K562 (cell line): Measurements from ENCODE around the gene METTL8. TPM values are rescaled to one million over a fixed set of nuclear protein-coding genes. Genes with fewer than 3 reads are reported as not detected.

ENCODE experiments used
- ATAC-seq: fragments of 200-7000 bp; cut with Tn5 transposase; 3 replicates; pipeline ENCODE4 v1.9.1; 2020; ENCODE audit warnings: moderate library complexity
- BruUV-seq: library from RNA; stranded (reverse); fragments of 400-500 nt; replicated peaks from 2 replicates; lab custom pipeline; 2021; lab: Mats Ljungman, UMichigan
- CTCF ChIA-PET: fragments of 300-600 bp; formaldehyde crosslinking; extraction: SDS; loops from one replicate; lab custom pipeline; 2021; ENCODE audit warnings: low intra/inter-chr PET ratio; lab: Yijun Ruan, JAX
- POLR2A ChIA-PET: fragments of 300-600, 350-650 bp; sonication (Branson Sonifier 250); formaldehyde crosslinking; extraction: SDS; loops from one replicate; lab custom pipeline; 2021; ENCODE audit warnings: antibody characterized with exemption, inconsistent platforms; lab: Yijun Ruan, JAX
- DNase-seq, 4 experiments: peaks; one replicate each; pipeline versions ENCODE4 v3.0.0 to v3.0.0-alpha.2; 2011 to 2018; ENCODE audit warnings: low spot score in 3 of 4, mixed read lengths in 3 of 4; ENCODE audit errors: extremely low read depth in 1 of 4
- FAIRE-seq: peaks from 2 replicates; lab custom pipeline; 2011; peaks lifted over from hg19 to GRCh38; lab: Jason Lieb, UNC
- H2AFZ ChIP-seq: 2 replicates; pipeline ENCODE4 v1.6.0; 2011; ENCODE audit warnings: low read depth, low read length, control low read depth, inconsistent platforms
- H3K27ac ChIP-seq: fragments of 200-600 bp; 3 replicates; pipeline ENCODE4 v1.8.0; 2011; ENCODE audit warnings: low read depth, mild to moderate bottlenecking, control low read depth, inconsistent platforms, low read length, moderate library complexity, mixed read lengths; ENCODE audit errors: extremely low read depth
- H3K27me3 ChIP-seq, 2 experiments: fragments of 300-600 bp in 1 of 2; 2 replicates in 1 of 2; 3 replicates in 1 of 2; pipeline versions ENCODE4 v1.6.0 to v1.8.0; 2011; ENCODE audit warnings: inconsistent platforms in 2 of 2, low read length in 2 of 2, mild to moderate bottlenecking in 1 of 2, mixed read lengths in 1 of 2, moderate library complexity in 1 of 2; ENCODE audit not compliant: control insufficient read depth in 2 of 2, insufficient read depth in 2 of 2
- H3K36me3 ChIP-seq: fragments of 300-600 bp; 3 replicates; pipeline ENCODE4 v1.8.0; 2011; ENCODE audit warnings: mild to moderate bottlenecking, low read length, inconsistent platforms; ENCODE audit not compliant: control insufficient read depth, insufficient read depth
- H3K4me1 ChIP-seq, 2 experiments: fragments of 200-600 bp in 1 of 2; replicated peaks in 1 of 2; 2 replicates in 1 of 2; 3 replicates in 1 of 2; pipeline versions ENCODE4 v1.5.1 to v1.8.0; 2011; ENCODE audit warnings: inconsistent platforms in 2 of 2, low read length in 2 of 2, mild to moderate bottlenecking in 1 of 2, mixed read lengths in 1 of 2, moderate library complexity in 1 of 2; ENCODE audit not compliant: control insufficient read depth in 2 of 2, insufficient read depth in 2 of 2
- H3K4me2 ChIP-seq: 2 replicates; pipeline ENCODE4 v1.6.1; 2011; ENCODE audit warnings: low read length, control low read depth, inconsistent platforms, mixed read lengths; ENCODE audit not compliant: insufficient read depth
- H3K4me3 ChIP-seq: fragments of 200-600 bp; sonication (generic), shearing (Covaris generic); 2 replicates; pipeline ENCODE4 v1.5.1; 2016; ENCODE audit warnings: control low read depth, inconsistent platforms
- H3K79me2 ChIP-seq: fragments of 200-600 bp; 3 replicates; pipeline ENCODE4 v1.8.0; 2011; ENCODE audit warnings: low read length, inconsistent platforms; ENCODE audit not compliant: control insufficient read depth, insufficient read depth
- H3K9ac ChIP-seq, 2 experiments: 2 replicates each; pipeline versions ENCODE4 v1.6.0 to v1.6.1; 2011; ENCODE audit warnings: low read depth in 2 of 2, low read length in 2 of 2, control low read depth in 1 of 2, inconsistent platforms in 1 of 2, mild to moderate bottlenecking in 1 of 2, mixed read lengths in 1 of 2; ENCODE audit not compliant: insufficient read depth in 1 of 2
- H3K9me1 ChIP-seq: one replicate; pipeline ENCODE4 v1.6.0; 2011; ENCODE audit warnings: inconsistent platforms, mild to moderate bottlenecking, low read length, moderate library complexity; ENCODE audit not compliant: control insufficient read depth, insufficient read depth
- H3K9me3 ChIP-seq: replicated peaks from 2 replicates; pipeline ENCODE4 v1.5.1; 2011; ENCODE audit warnings: low read depth, low read length, inconsistent platforms; ENCODE audit not compliant: control insufficient read depth, insufficient read depth
- H4K20me1 ChIP-seq: replicated peaks from 2 replicates; pipeline ENCODE4 v1.6.1; 2011; ENCODE audit warnings: low read length, inconsistent platforms, mixed read lengths; ENCODE audit not compliant: control insufficient read depth, insufficient read depth
- CBX5 ChIP-seq: IDR thresholded peaks from 2 replicates; pipeline ENCODE4 v1.6.1; 2014; ENCODE audit warnings: low read depth, borderline replicate concordance
- ESRRA ChIP-seq: fragments of 450-650 bp; IDR thresholded peaks from 2 replicates; pipeline ENCODE4 v1.6.1; 2014; ENCODE audit warnings: low read depth, mild to moderate bottlenecking, moderate library complexity, borderline replicate concordance
- POLR2H ChIP-seq: IDR thresholded peaks from 2 replicates; pipeline ENCODE4 v1.6.1; 2016; ENCODE audit warnings: missing genetic modification characterization, low read depth, mild to moderate bottlenecking, control low read depth, missing compliant biosample characterization, moderate library complexity
- PTTG1 ChIP-seq: fragments of 450-650 bp; IDR thresholded peaks from 2 replicates; pipeline ENCODE4 v1.6.1; 2016; ENCODE audit warnings: low read depth, mild to moderate bottlenecking, missing genetic modification characterization, missing compliant biosample characterization
- RFX1 ChIP-seq: fragments of 450-650 bp; IDR thresholded peaks from 2 replicates; pipeline ENCODE4 v1.6.1; 2016; ENCODE audit warnings: mild to moderate bottlenecking, moderate library complexity
- SAP30 ChIP-seq: fragments of 200-600 bp; sonication (generic); IDR thresholded peaks from 2 replicates; pipeline ENCODE4 v1.6.1; 2012; ENCODE audit warnings: borderline replicate concordance, low read depth, mild to moderate bottlenecking, moderate library complexity, low read length, control low read depth, inconsistent platforms; ENCODE audit not compliant: insufficient read depth, poor library complexity, severe bottlenecking
- SUPT5H ChIP-seq: fragments of 450-650 bp; IDR thresholded peaks from 2 replicates; pipeline ENCODE4 v1.6.1; 2016
- TCFL5 ChIP-seq: fragments of 250-450 bp; sonication (Bioruptor Pico); conservative IDR thresholded peaks from 2 replicates; pipeline ENCODE4 v1.6.1; 2021; ENCODE audit warnings: mild to moderate bottlenecking, moderate library complexity, matching md5 sums
- ZNF324 ChIP-seq: fragments of 250-450 bp; sonication (Bioruptor Pico); IDR thresholded peaks from 2 replicates; pipeline ENCODE4 v1.4.0; 2020; ENCODE audit warnings: mild to moderate bottlenecking
- ZNF785 ChIP-seq: fragments of 250-450 bp; sonication (Bioruptor Pico); IDR thresholded peaks from 2 replicates; pipeline ENCODE4 v1.4.0; 2020; ENCODE audit warnings: mild to moderate bottlenecking
- WGBS: fragments of 100-300 bp; shearing (Covaris generic); methylation state at CpG from one replicate; pipeline ENCODE4 v1.1.6; 2016; ENCODE audit warnings: low coverage, mixed read lengths; ENCODE audit not compliant: insufficient coverage; ENCODE audit errors: missing lambda C conversion rate; 5-methylcytosine and 5-hydroxymethylcytosine counted together
- in situ Hi-C: fragments of 300-500 bp; cut with MboI; formaldehyde crosslinking; loops from 4 replicates; pipeline ENCODE4 v1.15.0; 2018; ENCODE audit warnings: inconsistent platforms, mixed read lengths
- intact Hi-C: fragments of 100-400 bp; cut with micrococcal nuclease; formaldehyde crosslinking; loops from 2 replicates; pipeline ENCODE4 v1.14.2; 2022
- polyA plus RNA-seq, 8 experiments: library from polyadenylated mRNA; depleted of rRNA in 4 of 8; stranded (reverse) in 5 of 8; unstranded in 3 of 8; fragments of >200 nt; fragmentation: Nextera tagmentation in 2 of 8; fragmentation: Illumina TruSeq in 1 of 8; extraction: Ambion mirVana in 2 of 8; extraction: Trizol in 1 of 8; gene quantifications; 2 replicates each; pipeline versions ENCODE4 v1.2.1 to v1.2.3, GENCODE V29; 2011 to 2014; ENCODE audit warnings: inconsistent platforms in 1 of 8, missing spikeins in 1 of 8
- total RNA-seq, 7 experiments: library from RNA; depleted of rRNA in 6 of 7; stranded (reverse); fragments of >200 nt in 6 of 7; fragmentation: Illumina TruSeq in 2 of 7; extraction: Trizol in 2 of 7; gene quantifications; 2 replicates each; pipeline versions ENCODE4 v1.2.1 to v1.2.3, GENCODE V29; 2011 to 2021; ENCODE audit warnings: low replicate concordance in 1 of 7
- TF ChIP-seq, protein P1 (sequence below): fragments of 250-450 bp; sonication (Bioruptor Pico); IDR thresholded peaks from 2 replicates; pipeline ENCODE4 v1.5.0; 2021
- TF ChIP-seq, protein P2 (sequence below): fragments of 250-450 bp; sonication (Bioruptor Pico); IDR thresholded peaks from 2 replicates; pipeline ENCODE4 v1.9.0; 2021; ENCODE audit warnings: mild to moderate bottlenecking, inconsistent platforms
- TF ChIP-seq, protein P3 (sequence below), 3 experiments: IDR thresholded peaks in 2 of 3; conservative IDR thresholded peaks in 1 of 3; 2 replicates each; pipeline ENCODE4 v1.5.1; 2011 to 2012; ENCODE audit warnings: low read length in 3 of 3, mild to moderate bottlenecking in 3 of 3, control low read depth in 2 of 3, improper control_type of control experiment in 1 of 3, inconsistent platforms in 1 of 3, low read depth in 1 of 3, mixed read lengths in 1 of 3, moderate library complexity in 1 of 3; ENCODE audit not compliant: insufficient read depth in 2 of 3
- TF ChIP-seq, protein P4 (sequence below): fragments of 250-450 bp; sonication (Bioruptor Pico); IDR thresholded peaks from 2 replicates; pipeline ENCODE4 v1.8.0; 2022; ENCODE audit warnings: moderate library complexity, mild to moderate bottlenecking, inconsistent platforms
- TF ChIP-seq, protein P5 (sequence below): sonication (generic); formaldehyde crosslinking; IDR thresholded peaks from 2 replicates; pipeline ENCODE4 v1.8.1; 2023; ENCODE audit warnings: mild to moderate bottlenecking, missing genetic modification reagents

Gene METTL8
- total and polyA plus RNA-seq, 9 of the 15 experiments (the other 6 are each of a cell fraction or from before 2014, with no cell fraction given), result 12.9 to 52.6 (median 33.7) TPM

DNA sequence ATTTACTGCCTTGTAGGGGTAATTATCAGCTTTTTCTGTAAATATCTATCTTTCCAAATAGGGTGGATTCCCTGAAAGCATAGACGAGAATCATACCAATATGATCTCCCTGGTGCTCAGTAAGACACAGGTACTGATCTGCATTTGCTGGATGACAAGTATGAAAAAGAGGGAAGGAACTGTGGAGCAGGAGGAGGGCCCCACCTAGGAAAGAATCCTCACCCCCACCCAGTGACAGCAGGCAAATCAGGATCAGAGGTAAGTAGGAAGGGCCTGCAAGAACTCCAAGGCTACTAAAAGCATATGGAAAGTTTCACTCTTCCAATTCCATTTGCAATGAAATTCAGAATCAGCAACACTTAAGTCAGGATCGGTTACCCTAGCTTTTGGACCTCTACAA is 42.3 kb downstream of the METTL8 start:
- Histone ChIP-seq H3K9me1 (no peaks in the 10 kb centered on the region), H3K4me3 (no peak overlapping the region), H3K79me2 (no peaks in the 10 kb centered on the region; the same call in 2 of the 3 replicates), H3K27me3 (no peaks in the 10 kb centered on the region), H2AFZ (no peak overlapping the region), H4K20me1 (no peaks in the 10 kb centered on the region), H3K36me3 (no peaks in the 10 kb centered on the region), H3K4me2 (no peak overlapping the region), H3K9me3 (no peaks in the 10 kb centered on the region), H3K9ac (no peak overlapping the region), H3K27ac (no peak overlapping the region), H3K4me1 (peaks cover 0 to 3% of the 10 kb centered on the region in 2 experiments; a peak in 2 of 5 replicates)
- no peak for FAIRE-seq
- ChIA-PET CTCF (no interaction called here), POLR2A (interaction anchor here (1.0 kb wide), 1 partner anchor 38 kb away, joined by 3 read pairs; no protein-coding TSS in a partner anchor)
- ATAC-seq, result no peak
- WGBS, result 68% methylated on average over 2 of the region's 2 CpGs
- in situ Hi-C loops, result no loop called here
- intact Hi-C loops, result no loop called here
- no peak for DNase-seq
- BruUV-seq, result no TSS peak
- no peak for TF ChIP-seq POLR2H (tag)
- TF ChIP-seq TCFL5 (CRISPR knock-in tag), result no peak
- no peak for TF ChIP-seq RFX1
- TF ChIP-seq PTTG1 (tag), result no peak
- TF ChIP-seq, protein P1, sequence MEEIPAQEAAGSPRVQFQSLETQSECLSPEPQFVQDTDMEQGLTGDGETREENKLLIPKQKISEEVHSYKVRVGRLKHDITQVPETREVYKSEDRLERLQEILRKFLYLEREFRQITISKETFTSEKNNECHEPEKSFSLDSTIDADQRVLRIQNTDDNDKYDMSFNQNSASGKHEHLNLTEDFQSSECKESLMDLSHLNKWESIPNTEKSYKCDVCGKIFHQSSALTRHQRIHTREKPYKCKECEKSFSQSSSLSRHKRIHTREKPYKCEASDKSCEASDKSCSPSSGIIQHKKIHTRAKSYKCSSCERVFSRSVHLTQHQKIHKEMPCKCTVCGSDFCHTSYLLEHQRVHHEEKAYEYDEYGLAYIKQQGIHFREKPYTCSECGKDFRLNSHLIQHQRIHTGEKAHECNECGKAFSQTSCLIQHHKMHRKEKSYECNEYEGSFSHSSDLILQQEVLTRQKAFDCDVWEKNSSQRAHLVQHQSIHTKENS, result no peak
- no peak for TF ChIP-seq SUPT5H
- TF ChIP-seq CBX5, result no peak
- TF ChIP-seq, protein P2, sequence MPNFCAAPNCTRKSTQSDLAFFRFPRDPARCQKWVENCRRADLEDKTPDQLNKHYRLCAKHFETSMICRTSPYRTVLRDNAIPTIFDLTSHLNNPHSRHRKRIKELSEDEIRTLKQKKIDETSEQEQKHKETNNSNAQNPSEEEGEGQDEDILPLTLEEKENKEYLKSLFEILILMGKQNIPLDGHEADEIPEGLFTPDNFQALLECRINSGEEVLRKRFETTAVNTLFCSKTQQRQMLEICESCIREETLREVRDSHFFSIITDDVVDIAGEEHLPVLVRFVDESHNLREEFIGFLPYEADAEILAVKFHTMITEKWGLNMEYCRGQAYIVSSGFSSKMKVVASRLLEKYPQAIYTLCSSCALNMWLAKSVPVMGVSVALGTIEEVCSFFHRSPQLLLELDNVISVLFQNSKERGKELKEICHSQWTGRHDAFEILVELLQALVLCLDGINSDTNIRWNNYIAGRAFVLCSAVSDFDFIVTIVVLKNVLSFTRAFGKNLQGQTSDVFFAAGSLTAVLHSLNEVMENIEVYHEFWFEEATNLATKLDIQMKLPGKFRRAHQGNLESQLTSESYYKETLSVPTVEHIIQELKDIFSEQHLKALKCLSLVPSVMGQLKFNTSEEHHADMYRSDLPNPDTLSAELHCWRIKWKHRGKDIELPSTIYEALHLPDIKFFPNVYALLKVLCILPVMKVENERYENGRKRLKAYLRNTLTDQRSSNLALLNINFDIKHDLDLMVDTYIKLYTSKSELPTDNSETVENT, result no peak
- no peak for TF ChIP-seq SAP30
- TF ChIP-seq, protein P3, sequence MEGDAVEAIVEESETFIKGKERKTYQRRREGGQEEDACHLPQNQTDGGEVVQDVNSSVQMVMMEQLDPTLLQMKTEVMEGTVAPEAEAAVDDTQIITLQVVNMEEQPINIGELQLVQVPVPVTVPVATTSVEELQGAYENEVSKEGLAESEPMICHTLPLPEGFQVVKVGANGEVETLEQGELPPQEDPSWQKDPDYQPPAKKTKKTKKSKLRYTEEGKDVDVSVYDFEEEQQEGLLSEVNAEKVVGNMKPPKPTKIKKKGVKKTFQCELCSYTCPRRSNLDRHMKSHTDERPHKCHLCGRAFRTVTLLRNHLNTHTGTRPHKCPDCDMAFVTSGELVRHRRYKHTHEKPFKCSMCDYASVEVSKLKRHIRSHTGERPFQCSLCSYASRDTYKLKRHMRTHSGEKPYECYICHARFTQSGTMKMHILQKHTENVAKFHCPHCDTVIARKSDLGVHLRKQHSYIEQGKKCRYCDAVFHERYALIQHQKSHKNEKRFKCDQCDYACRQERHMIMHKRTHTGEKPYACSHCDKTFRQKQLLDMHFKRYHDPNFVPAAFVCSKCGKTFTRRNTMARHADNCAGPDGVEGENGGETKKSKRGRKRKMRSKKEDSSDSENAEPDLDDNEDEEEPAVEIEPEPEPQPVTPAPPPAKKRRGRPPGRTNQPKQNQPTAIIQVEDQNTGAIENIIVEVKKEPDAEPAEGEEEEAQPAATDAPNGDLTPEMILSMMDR (IDR thresholded peaks at IDR 0.05 in 2 of 3, conservative IDR thresholded peaks at IDR 0.05 in 1 of 3; ENCODE audit: insufficient read depth in 2 of 3, low read depth in 1 of 3, low read length in 3 of 3), result no peak
- TF ChIP-seq, protein P4, sequence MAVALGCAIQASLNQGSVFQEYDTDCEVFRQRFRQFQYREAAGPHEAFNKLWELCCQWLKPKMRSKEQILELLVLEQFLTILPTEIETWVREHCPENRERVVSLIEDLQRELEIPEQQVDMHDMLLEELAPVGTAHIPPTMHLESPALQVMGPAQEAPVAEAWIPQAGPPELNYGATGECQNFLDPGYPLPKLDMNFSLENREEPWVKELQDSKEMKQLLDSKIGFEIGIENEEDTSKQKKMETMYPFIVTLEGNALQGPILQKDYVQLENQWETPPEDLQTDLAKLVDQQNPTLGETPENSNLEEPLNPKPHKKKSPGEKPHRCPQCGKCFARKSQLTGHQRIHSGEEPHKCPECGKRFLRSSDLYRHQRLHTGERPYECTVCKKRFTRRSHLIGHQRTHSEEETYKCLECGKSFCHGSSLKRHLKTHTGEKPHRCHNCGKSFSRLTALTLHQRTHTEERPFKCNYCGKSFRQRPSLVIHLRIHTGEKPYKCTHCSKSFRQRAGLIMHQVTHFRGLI, result no peak
- TF ChIP-seq ZNF324 (CRISPR knock-in tag), result no peak
- TF ChIP-seq ZNF785 (CRISPR knock-in tag), result no peak
- TF ChIP-seq, protein P5, sequence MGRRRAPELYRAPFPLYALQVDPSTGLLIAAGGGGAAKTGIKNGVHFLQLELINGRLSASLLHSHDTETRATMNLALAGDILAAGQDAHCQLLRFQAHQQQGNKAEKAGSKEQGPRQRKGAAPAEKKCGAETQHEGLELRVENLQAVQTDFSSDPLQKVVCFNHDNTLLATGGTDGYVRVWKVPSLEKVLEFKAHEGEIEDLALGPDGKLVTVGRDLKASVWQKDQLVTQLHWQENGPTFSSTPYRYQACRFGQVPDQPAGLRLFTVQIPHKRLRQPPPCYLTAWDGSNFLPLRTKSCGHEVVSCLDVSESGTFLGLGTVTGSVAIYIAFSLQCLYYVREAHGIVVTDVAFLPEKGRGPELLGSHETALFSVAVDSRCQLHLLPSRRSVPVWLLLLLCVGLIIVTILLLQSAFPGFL (CRISPR knock-in tag), result no peak
- TF ChIP-seq ESRRA, result no peak
